CD8-positive, alpha-beta memory T cell (primary cell): Measurements from ENCODE around the gene JMJD4. TPM values are rescaled to one million over a fixed set of nuclear protein-coding genes. Genes with fewer than 3 reads are reported as not detected.

Experiments
- CTCF ChIA-PET: fragments of 350-600 bp; sonication (Branson Sonifier 250); formaldehyde crosslinking; loops from one replicate; lab custom pipeline; 2021; ENCODE audit warnings: antibody characterized with exemption; lab: Charles Lee
- POLR2A ChIA-PET: fragments of 350-600 bp; sonication (Branson Sonifier 250); formaldehyde crosslinking; loops from one replicate; lab custom pipeline; 2021; ENCODE audit warnings: antibody characterized with exemption; lab: Charles Lee
- DNase-seq, 5 donors: peaks; one replicate each; pipeline versions ENCODE4 v3.0.0 to v3.0.0-alpha.2; 2020 to 2022; ENCODE audit warnings: mixed read lengths in 1 of 5
- H3K27ac ChIP-seq: one replicate; pipeline ENCODE4 v1.7.0; 2013; ENCODE audit warnings: low read depth, mild to moderate bottlenecking, low read length, moderate library complexity
- H3K27me3 ChIP-seq: 2 replicates; pipeline ENCODE4 v1.7.0; 2013; ENCODE audit warnings: low read length, mild to moderate bottlenecking; ENCODE audit not compliant: insufficient read depth, poor library complexity, severe bottlenecking
- H3K36me3 ChIP-seq: 2 replicates; pipeline ENCODE4 v1.7.0; 2013; ENCODE audit warnings: mild to moderate bottlenecking, low read length, moderate library complexity; ENCODE audit not compliant: insufficient read depth
- H3K4me1 ChIP-seq: 2 replicates; pipeline ENCODE4 v1.7.0; 2013; ENCODE audit warnings: mild to moderate bottlenecking, low read length, moderate library complexity; ENCODE audit not compliant: insufficient read depth
- H3K4me3 ChIP-seq: 2 replicates; pipeline ENCODE4 v1.7.0; 2013; ENCODE audit warnings: mild to moderate bottlenecking, low read length
- H3K9me3 ChIP-seq: 2 replicates; pipeline ENCODE4 v1.7.0; 2013; ENCODE audit warnings: mild to moderate bottlenecking, low read length
- H3K27ac Mint-ChIP-seq, 8 donors: one replicate each; pipeline ENCODE4 v1.8.0; 2020 to 2021; ENCODE audit warnings: mixed read lengths in 8 of 8, mild to moderate bottlenecking in 6 of 8, inconsistent platforms in 3 of 8, moderate library complexity in 3 of 8
- H3K27me3 Mint-ChIP-seq, 2 donors: one replicate each; pipeline ENCODE4 v1.8.0; 2020 to 2021; ENCODE audit warnings: mixed read lengths in 2 of 2, mild to moderate bottlenecking in 1 of 2, moderate library complexity in 1 of 2
- H3K36me3 Mint-ChIP-seq, 3 donors: one replicate each; pipeline ENCODE4 v1.8.0; 2020 to 2021; ENCODE audit warnings: mixed read lengths in 3 of 3, inconsistent platforms in 1 of 3, mild to moderate bottlenecking in 1 of 3
- H3K4me1 Mint-ChIP-seq, 3 donors: one replicate each; pipeline ENCODE4 v1.8.0; 2020 to 2021; ENCODE audit warnings: mixed read lengths in 3 of 3, inconsistent platforms in 1 of 3, mild to moderate bottlenecking in 1 of 3
- H3K4me3 Mint-ChIP-seq, 7 donors: one replicate each; pipeline ENCODE4 v1.8.0; 2020 to 2021; ENCODE audit warnings: mixed read lengths in 7 of 7, mild to moderate bottlenecking in 6 of 7, moderate library complexity in 4 of 7, inconsistent platforms in 2 of 7
- H3K9me3 Mint-ChIP-seq, 5 donors: one replicate each; pipeline ENCODE4 v1.8.0; 2020 to 2022; ENCODE audit warnings: mixed read lengths in 5 of 5, mild to moderate bottlenecking in 3 of 5, moderate library complexity in 2 of 5, inconsistent platforms in 1 of 5
- polyA plus RNA-seq: library from polyadenylated mRNA; unstranded; fragments of 300-500 nt; fragmentation: Illumina TruSeq; gene quantifications from one replicate; pipeline ENCODE4 v1.2.3, GENCODE V29; 2021
- total RNA-seq, 2 experiments: library from RNA; stranded (reverse); gene quantifications; one replicate each; pipeline ENCODE4 v1.2.3, GENCODE V29; 2021

JMJD4 gene
- total and polyA plus RNA-seq, 3 experiments from 2014 or later = 23.1 to 28.0 (median 25.8) TPM

- no peak overlapping the region for H3K4me3 Mint-ChIP-seq
- no peaks in the 10 kb centered on the region for H3K9me3 Mint-ChIP-seq
- H3K27ac ChIP-seq = no peak overlapping the region
- H3K4me3 ChIP-seq = no peak overlapping the region
- peaks cover 23 to 39% (median 26%) of the 10 kb centered on the region in 3 donors for H3K4me1 Mint-ChIP-seq
- no peaks in the 10 kb centered on the region for H3K27me3 Mint-ChIP-seq
- peaks cover 10% of the 10 kb centered on the region for H3K36me3 ChIP-seq
- no peaks in the 10 kb centered on the region for H3K9me3 ChIP-seq
- H3K27me3 ChIP-seq = no peaks in the 10 kb centered on the region
- H3K27ac Mint-ChIP-seq = no peak overlapping the region
- DNase-seq = no peak
- H3K36me3 Mint-ChIP-seq = peaks cover 0 to 36% (median 11%) of the 10 kb centered on the region in 3 donors
- ChIA-PET POLR2A (no interaction called here), CTCF (interaction anchor here (1.3 to 1.4 kb wide), 2 partner anchors 12 to 15 kb away, joined by 5 read pairs; no protein-coding TSS in a partner anchor)
- peaks cover 23% of the 10 kb centered on the region for H3K4me1 ChIP-seq
Observed at GRCh38 chr1:227777646-227778045, 42.5 kb upstream of the JMJD4 start.

GRCh38 chr1:227777156-227777555 lies 42.1 kb upstream of the JMJD4 start:
- ChIA-PET CTCF (interaction anchor here (1.3 to 1.4 kb wide), 2 partner anchors 11 to 15 kb away, joined by 5 read pairs; no protein-coding TSS in a partner anchor), POLR2A (no interaction called here)
- Histone ChIP-seq H3K27ac (no peak overlapping the region), H3K4me1 (peaks cover 28% of the 10 kb centered on the region), H3K36me3 (peaks cover 10% of the 10 kb centered on the region), H3K9me3 (no peaks in the 10 kb centered on the region), H3K4me3 (no peak overlapping the region), H3K27me3 (no peaks in the 10 kb centered on the region)
- Mint-ChIP-seq H3K27ac (peak overlapping the region in 3 of 8 donors; percentile 40 to 90 (median 46)), H3K4me3 (no peak overlapping the region), H3K36me3 (peaks cover 0 to 31% (median 8%) of the 10 kb centered on the region in 3 donors), H3K4me1 (peaks cover 28 to 44% (median 30%) of the 10 kb centered on the region in 3 donors), H3K9me3 (no peaks in the 10 kb centered on the region), H3K27me3 (no peaks in the 10 kb centered on the region)
- no peak for DNase-seq

- CTCF ChIA-PET = interaction anchor here (3.4 to 3.8 kb wide), 2 partner anchors 11 to 13 kb away, joined by 13 to 51 read pairs; no protein-coding TSS in a partner anchor
- Histone ChIP-seq H3K9me3 (no peaks in the 10 kb centered on the region), H3K27ac (no peak overlapping the region), H3K4me3 (no peak overlapping the region), H3K36me3 (peaks cover 10% of the 10 kb centered on the region), H3K4me1 (peaks cover 29% of the 10 kb centered on the region), H3K27me3 (no peaks in the 10 kb centered on the region)
- POLR2A ChIA-PET = no interaction called here
- no peaks in the 10 kb centered on the region for H3K27me3 Mint-ChIP-seq
- H3K9me3 Mint-ChIP-seq = no peaks in the 10 kb centered on the region
- peak overlapping the region in 4 of 7 donors; percentile 12 to 32 (median 14) for H3K4me3 Mint-ChIP-seq
- peak overlapping the region in 3 of 8 donors; percentile 22 to 63 (median 34) for H3K27ac Mint-ChIP-seq
- no peak for DNase-seq
- H3K36me3 Mint-ChIP-seq = peaks cover 0 to 29% (median 8%) of the 10 kb centered on the region in 3 donors
- peaks cover 30 to 49% (median 30%) of the 10 kb centered on the region in 3 donors for H3K4me1 Mint-ChIP-seq
Observed at GRCh38 chr1:227776331-227776771, 41.2 kb upstream of the JMJD4 start.

GRCh38 chr1:227775841-227776240 lies 40.7 kb upstream of the JMJD4 start:
- H3K4me3 ChIP-seq = no peak overlapping the region
- peaks cover 29% of the 10 kb centered on the region for H3K4me1 ChIP-seq
- H3K36me3 Mint-ChIP-seq = peaks cover 0 to 27% (median 8%) of the 10 kb centered on the region in 3 donors
- no peaks in the 10 kb centered on the region for H3K27me3 ChIP-seq
- H3K27ac Mint-ChIP-seq = peak overlapping the region in 2 of 8 donors; percentile 22 to 63
- no peak overlapping the region for H3K27ac ChIP-seq
- ChIA-PET POLR2A (interaction anchor here (2.4 kb wide), 1 partner anchor 10 kb away, joined by 15 read pairs; no protein-coding TSS in a partner anchor), CTCF (interaction anchor here (3.4 to 3.8 kb wide), 2 partner anchors 12 kb away, joined by 13 to 51 read pairs; no protein-coding TSS in a partner anchor)
- H3K4me1 Mint-ChIP-seq = peaks cover 30 to 53% (median 30%) of the 10 kb centered on the region in 3 donors
- no peak for DNase-seq
- H3K4me3 Mint-ChIP-seq = no peak overlapping the region
- H3K36me3 ChIP-seq = peaks cover 10% of the 10 kb centered on the region
- no peaks in the 10 kb centered on the region for H3K9me3 ChIP-seq
- H3K9me3 Mint-ChIP-seq = no peaks in the 10 kb centered on the region
- no peaks in the 10 kb centered on the region for H3K27me3 Mint-ChIP-seq

- Histone ChIP-seq H3K9me3 (no peaks in the 10 kb centered on the region), H3K27ac (no peak overlapping the region), H3K4me1 (peaks cover 29% of the 10 kb centered on the region), H3K4me3 (no peak overlapping the region), H3K36me3 (peaks cover 10% of the 10 kb centered on the region), H3K27me3 (no peaks in the 10 kb centered on the region)
- no peaks in the 10 kb centered on the region for H3K27me3 Mint-ChIP-seq
- H3K36me3 Mint-ChIP-seq = peaks cover 0 to 24% (median 8%) of the 10 kb centered on the region in 3 donors
- CTCF ChIA-PET = interaction anchor here (1.2 to 3.8 kb wide), 3 partner anchors 11 to 172 kb away, joined by 3 to 51 read pairs (median 13); no protein-coding TSS in a partner anchor
- peak overlapping the region in 6 of 8 donors; percentile 38 to 99 (median 86) for H3K27ac Mint-ChIP-seq
- peaks cover 34 to 57% (median 35%) of the 10 kb centered on the region in 3 donors for H3K4me1 Mint-ChIP-seq
- H3K4me3 Mint-ChIP-seq = peak overlapping the region in 3 of 7 donors; percentile 26 to 83 (median 79)
- no peaks in the 10 kb centered on the region for H3K9me3 Mint-ChIP-seq
- POLR2A ChIA-PET = interaction anchor here (1.2 to 2.4 kb wide), 3 partner anchors 9 to 14 kb away, joined by 3 to 15 read pairs (median 13); no protein-coding TSS in a partner anchor
- DNase-seq = no peak
Observed at GRCh38 chr1:227774821-227775661, 39.9 kb upstream of the JMJD4 start.

- peak in 4 of 5 donors; percentile 33 to 85 (median 82) for DNase-seq
- Histone ChIP-seq H3K4me1 (peaks cover 29% of the 10 kb centered on the region), H3K27me3 (no peaks in the 10 kb centered on the region), H3K9me3 (no peaks in the 10 kb centered on the region), H3K36me3 (peaks cover 10% of the 10 kb centered on the region), H3K4me3 (no peak overlapping the region), H3K27ac (no peak overlapping the region)
- no peaks in the 10 kb centered on the region for H3K27me3 Mint-ChIP-seq
- H3K9me3 Mint-ChIP-seq = no peaks in the 10 kb centered on the region
- ChIA-PET CTCF (interaction anchor here (1.2 to 3.8 kb wide), 3 partner anchors 10 to 173 kb away, joined by 3 to 51 read pairs (median 13); no protein-coding TSS in a partner anchor), POLR2A (interaction anchor here (0.5 to 2.4 kb wide), 6 partner anchors 9 to 1965 kb away, joined by 3 to 15 read pairs (median 4); no protein-coding TSS in a partner anchor)
- H3K4me1 Mint-ChIP-seq = peaks cover 34 to 59% (median 35%) of the 10 kb centered on the region in 3 donors
- peak overlapping the region; percentile 6 to 83 (median 77) for H3K4me3 Mint-ChIP-seq
- H3K36me3 Mint-ChIP-seq = peaks cover 0 to 24% (median 8%) of the 10 kb centered on the region in 3 donors
- H3K27ac Mint-ChIP-seq = peak overlapping the region; percentile 38 to 99 (median 92)
Observed at GRCh38 chr1:227774051-227774731, 39.1 kb upstream of the JMJD4 start.

- Mint-ChIP-seq H3K4me1 (peaks cover 37 to 66% (median 38%) of the 10 kb centered on the region in 3 donors), H3K27me3 (no peaks in the 10 kb centered on the region), H3K9me3 (no peaks in the 10 kb centered on the region), H3K27ac (peak overlapping the region; percentile 38 to 99 (median 92)), H3K36me3 (peaks cover 0 to 28% (median 9%) of the 10 kb centered on the region in 3 donors), H3K4me3 (peak overlapping the region in 3 of 7 donors; percentile 68 to 83 (median 77))
- no peak for DNase-seq
- CTCF ChIA-PET = interaction anchor here (1.2 to 3.8 kb wide), 3 partner anchors 10 to 174 kb away, joined by 3 to 51 read pairs (median 13); no protein-coding TSS in a partner anchor
- Histone ChIP-seq H3K27me3 (no peaks in the 10 kb centered on the region), H3K36me3 (peaks cover 10% of the 10 kb centered on the region), H3K4me3 (no peak overlapping the region), H3K27ac (no peak overlapping the region), H3K4me1 (peaks cover 29% of the 10 kb centered on the region), H3K9me3 (no peaks in the 10 kb centered on the region)
- POLR2A ChIA-PET = interaction anchor here (0.5 to 2.4 kb wide), 6 partner anchors 8 to 1964 kb away, joined by 3 to 15 read pairs (median 4); no protein-coding TSS in a partner anchor
Observed at GRCh38 chr1:227773558-227773957, 38.5 kb upstream of the JMJD4 start.
